GM12892 (cell line): Measurements from ENCODE around the gene TMEM170A.

Source experiments
- POLR2A ChIP-seq: IDR thresholded peaks from 2 replicates; pipeline ENCODE4 v1.6.1; 2011; ENCODE audit warnings: low read depth, low read length, control low read depth
- POLR2AphosphoS5 ChIP-seq: IDR thresholded peaks from 2 replicates; pipeline ENCODE4 v1.6.1; 2011; ENCODE audit warnings: low read depth, low read length, control low read depth

DNA sequence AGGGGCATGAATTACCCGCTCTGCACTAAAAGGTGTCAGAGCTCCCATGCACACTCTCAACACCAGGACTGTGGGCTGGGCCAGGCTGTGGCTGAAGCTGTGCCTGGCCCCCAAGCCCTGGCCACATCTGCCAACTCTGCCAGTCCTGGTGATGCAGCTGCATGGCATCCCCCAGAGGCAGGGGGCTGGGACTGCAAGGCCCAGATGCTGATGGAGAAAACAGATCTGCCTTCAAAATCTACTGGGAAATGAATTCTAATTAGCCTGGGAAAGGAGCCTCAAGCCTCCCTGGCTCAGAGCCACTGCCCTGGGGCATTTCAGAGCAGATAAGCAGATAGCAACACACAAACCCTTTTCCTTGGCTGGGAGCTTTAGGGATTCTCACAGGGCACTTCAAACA is 27.4 kb upstream of the TMEM170A start:
- no peak for TF ChIP-seq POLR2A
- no peak for TF ChIP-seq POLR2AphosphoS5
